C4-2B (cell line): Measurements from ENCODE around the gene TMEM14B.
A peak's percentile ranks its signal among the peaks of the same experiment; 100 is the strongest.

Experiments
- CTCF ChIP-seq: fragments of 450-650 bp; conservative IDR thresholded peaks from 2 replicates; pipeline ENCODE4 v1.5.1; 2017; ENCODE audit warnings: mild to moderate bottlenecking
- ZFX ChIP-seq: fragments of 450-650 bp; IDR thresholded peaks from 2 replicates; pipeline ENCODE4 v1.6.1; 2017

GRCh38 chr6:10759312-10759839, 11.8 kb downstream of the TMEM14B start:
- TF ChIP-seq ZFX (no peak), CTCF (peak; percentile 74)
